Heart right ventricle (tissue), 16 donors: ENCODE measurements around the gene SLC25A14. TPM values are rescaled to one million over a fixed set of nuclear protein-coding genes. Genes with fewer than 3 reads are reported as not detected.

Experiments used
- ATAC-seq, 8 donors: fragments of 200-7000 bp; cut with Tn5 transposase; one replicate each; pipeline ENCODE4 v1.9.1; 2020; ENCODE audit warnings: mild to moderate bottlenecking in 8 of 8, moderate library complexity in 8 of 8, moderate number of reproducible peaks in 1 of 8
- DNase-seq, 2 donors: peaks; one replicate each; pipeline ENCODE4 v3.0.0-alpha.2; 2020
- H3K27ac ChIP-seq, 10 donors: fragments of 200-600 bp; sonication (generic) in 2 of 10; one replicate each; pipeline versions ENCODE4 v1.5.0 to v1.8.0; 2020 to 2022; ENCODE audit warnings: mild to moderate bottlenecking in 3 of 10
- H3K27me3 ChIP-seq, 7 donors: fragments of 200-600 bp; one replicate each; pipeline ENCODE4 v1.8.0; 2021 to 2022; ENCODE audit warnings: mild to moderate bottlenecking in 2 of 7
- H3K36me3 ChIP-seq, 9 donors: fragments of 200-600 bp; sonication (generic) in 1 of 9; one replicate each; pipeline versions ENCODE4 v1.5.0 to v1.8.0; 2020 to 2022; ENCODE audit warnings: mild to moderate bottlenecking in 2 of 9
- H3K4me1 ChIP-seq, 9 donors: fragments of 200-600 bp; sonication (generic) in 1 of 9; one replicate each; pipeline versions ENCODE4 v1.5.0 to v1.8.0; 2020 to 2022; ENCODE audit warnings: mild to moderate bottlenecking in 4 of 9
- H3K4me3 ChIP-seq, 10 donors: fragments of 200-600 bp; sonication (generic) in 2 of 10; one replicate each; pipeline versions ENCODE4 v1.5.0 to v1.8.0; 2020 to 2022; ENCODE audit warnings: mild to moderate bottlenecking in 7 of 10, moderate library complexity in 2 of 10
- H3K9me3 ChIP-seq, 11 donors: fragments of 200-600 bp in 10 of 11; sonication (generic) in 2 of 11; one replicate each; pipeline versions ENCODE4 v1.5.0 to v1.8.0; 2013 to 2022; ENCODE audit warnings: mild to moderate bottlenecking in 2 of 11, control low read depth in 1 of 11, moderate library complexity in 1 of 11
- CTCF ChIP-seq, 9 donors: fragments of 200-600 bp; sonication (generic) in 2 of 9; IDR thresholded peaks; one replicate each; pipeline versions ENCODE4 v1.5.0 to v1.8.0; 2021 to 2022; ENCODE audit warnings: antibody characterized with exemption in 9 of 9, mild to moderate bottlenecking in 5 of 9, moderate library complexity in 1 of 9
- WGBS, 2 donors: extraction: QIAGEN DNeasy Blood & Tissue Kit; methylation state at CpG; one replicate each; pipeline ENCODE4 v1.1.7; 2013; ENCODE audit warnings: inconsistent platforms in 1 of 2; 5-methylcytosine and 5-hydroxymethylcytosine counted together
- intact Hi-C, 10 donors: fragments of 100-400 bp; cut with DNase I; formaldehyde crosslinking; loops; one replicate each; pipeline versions ENCODE4 v1.11.1 to v1.14.2; 2022
- polyA plus RNA-seq, 2 donors: library from polyadenylated mRNA; stranded (reverse); fragments of 200-250 nt; gene quantifications; one replicate each; pipeline ENCODE4 v1.2.3, GENCODE V29; 2013
- total RNA-seq, 10 donors: library from RNA; stranded (reverse); fragmentation: NEBNext Ultra II Directional in 3 of 10; extraction: Animal tissue kit (Norgen Biotek cat#: 25700) in 3 of 10; gene quantifications; one replicate each; pipeline versions ENCODE4 v1.2.1 to v1.2.4, GENCODE V29; 2021 to 2023
- donor health status: Arrhythmogenic right ventricular cardiomyopathy.
- donor health status: ischemic (EF 13 %, LVEDD 7.1; RV severe dilation, severe dysfunction).
- donor health status: healthy with polysubstance abuse.
- donor health status: DM: no; HTN: yes; CAD: no.
- donor health status: DM: no; HTN: no; CAD: no.
- donor health status: ischemic (EF 25% LVEDD 6.9; RV normal size, moderate dysfunction).
- donor health status: ischemic (EF 25% LVEDD 5.7; RV mildly dilated, moderate dysfunction).
- donor health status: healthy.
- donor health status: DM: yes; HTN: yes; CAD: no.
- donor health status: Ischemic cardiomyopathy.
- donor health status: ischemic (EF 35%, LVEDD 5.7; RV mildly dilated, moderate dysfunction).
- donor health status: nonischemic (EF 11% LVEDD 7.7; RV severe dilation, severe dysfunction).
- donor health status: DM: yes; HTN: yes; CAD: no.
- donor health status: PGD.
- donor health status: ischemic (EF 29% LVEDD 5.4; RV normal size, mild dysfunction).
- donor health status: nonischemic (EF 23%, LVEDD 6.1; RV moderate dilation, normal function).

SLC25A14 gene
- total and polyA plus RNA-seq, 12 donors = 4.1 to 9.9 (median 6.8) TPM

GRCh38 chrX:130386408-130386808 is 46.7 kb downstream of the SLC25A14 start:
- no peak for ATAC-seq
- Histone ChIP-seq H3K4me3 (no peak overlapping the region), H3K9me3 (no peaks in the 10 kb centered on the region)

GRCh38 chrX:130393451-130394074 is 53.8 kb downstream of the SLC25A14 start:
- no peak overlapping the region for H3K4me3 ChIP-seq
- no peaks in the 10 kb centered on the region for H3K4me1 ChIP-seq
- H3K27me3 ChIP-seq = peaks cover 0 to 47% (median 0%) of the 10 kb centered on the region in 7 donors
- H3K9me3 ChIP-seq = no peaks in the 10 kb centered on the region
- DNase-seq = peak; percentile 4 to 16
- ATAC-seq = peak in 4 of 8 donors; percentile 44 to 69 (median 56)
- peak in 8 of 9 donors; percentile 23 to 68 (median 60) for TF ChIP-seq CTCF (IDR thresholded peaks at IDR 0.05)
- intact Hi-C loops = loop anchor here in 6 of 10 donors (2.0 to 10.0 kb wide), 3 partner anchors 521 to 524 kb away; no protein-coding TSS in a partner anchor
- 30 to 32% methylated on average over 5 of the region's 5 CpGs for WGBS, 2 donors
- no peaks in the 10 kb centered on the region for H3K36me3 ChIP-seq
- H3K27ac ChIP-seq = no peak overlapping the region

More at GRCh38 chrX:130386408-130386808, 46.7 kb downstream of the SLC25A14 start:
- DNase-seq = no peak
- Histone ChIP-seq H3K4me1 (no peaks in the 10 kb centered on the region), H3K27ac (no peak overlapping the region), H3K36me3 (no peaks in the 10 kb centered on the region), H3K27me3 (peaks cover 0 to 15% (median 0%) of the 10 kb centered on the region in 7 donors)
- intact Hi-C loops = no loop called here
- 68% methylated on average over 5 of the region's 5 CpGs for WGBS, 2 donors
- no peak for TF ChIP-seq CTCF (IDR thresholded peaks at IDR 0.05)

GRCh38 chrX:130395341-130395740 is 55.6 kb downstream of the SLC25A14 start:
- no peak overlapping the region for H3K4me3 ChIP-seq
- no peak for ATAC-seq
- H3K36me3 ChIP-seq = no peaks in the 10 kb centered on the region
- WGBS, 2 donors = 58 to 70% methylated on average over 7 of the region's 7 CpGs
- DNase-seq = no peak
- no peaks in the 10 kb centered on the region for H3K4me1 ChIP-seq
- peaks cover 0 to 57% (median 0%) of the 10 kb centered on the region in 7 donors for H3K27me3 ChIP-seq
- TF ChIP-seq CTCF (IDR thresholded peaks at IDR 0.05) = no peak
- intact Hi-C loops = loop anchor here in 4 of 10 donors (5.0 to 10.0 kb wide), 2 partner anchors 519 to 522 kb away; no protein-coding TSS in a partner anchor
- H3K9me3 ChIP-seq = no peaks in the 10 kb centered on the region
- H3K27ac ChIP-seq = no peak overlapping the region

GRCh38 chrX:130401415-130402207 is 61.9 kb downstream of the SLC25A14 start, which contains the start of gene RBMX2:
Gene RBMX2 (plus strand): TSS chrX:130401987. CDS start chrX:130402033, 46 bp downstream.
- peak; percentile 95 to 100 (median 99) for ATAC-seq

More at GRCh38 chrX:130401415-130402207, 61.9 kb downstream of the SLC25A14 start, which contains the start of gene RBMX2:
- Histone ChIP-seq H3K4me3 (peak within 1 kb of the TSS; percentile 60 to 79 (median 70)), H3K27me3 (peaks cover 0 to 23% (median 0%) of the 10 kb centered on the region in 7 donors), H3K27ac (peak within 1 kb of the TSS in 9 of 10 donors; percentile 60 to 88 (median 81)), H3K4me1 (peaks cover 0 to 21% (median 0%) of the 10 kb centered on the region in 9 donors), H3K36me3 (peaks cover 0 to 20% (median 0%) of the 10 kb centered on the region in 9 donors), H3K9me3 (no peaks in the 10 kb centered on the region)
- TF ChIP-seq CTCF (IDR thresholded peaks at IDR 0.05) = no peak
- peak; percentile 57 to 80 for DNase-seq
- intact Hi-C loops = no loop called here
- WGBS, 2 donors = 0 to 1% methylated on average over 36 to 47 of the region's 47 CpGs
